Sigmoid colon (tissue), 7 donors: ENCODE measurements around the gene ATG7. TPM values are rescaled to one million over a fixed set of nuclear protein-coding genes. Genes with fewer than 3 reads are reported as not detected.

Experiments
- DNase-seq: peaks from one replicate; pipeline ENCODE4 v3.0.0-alpha.2; 2019
- H3K27ac ChIP-seq, 4 donors: fragments of 200-600 bp; sonication (generic); one replicate each; pipeline ENCODE4 v1.5.1; 2016 to 2019; ENCODE audit warnings: mild to moderate bottlenecking in 1 of 4
- H3K27me3 ChIP-seq, 3 donors: fragments of 200-600 bp; sonication (generic); one replicate each; pipeline ENCODE4 v1.5.1; 2019; ENCODE audit warnings: mild to moderate bottlenecking in 1 of 3
- H3K36me3 ChIP-seq, 4 donors: fragments of 200-600 bp; sonication (generic); one replicate each; pipeline ENCODE4 v1.5.1; 2016 to 2019
- H3K4me1 ChIP-seq, 4 donors: fragments of 200-600 bp; sonication (generic); one replicate each; pipeline ENCODE4 v1.5.1; 2017 to 2019
- H3K4me3 ChIP-seq, 4 donors: fragments of 200-600 bp; sonication (generic); one replicate each; pipeline ENCODE4 v1.5.1; 2017 to 2019; ENCODE audit warnings: mild to moderate bottlenecking in 2 of 4, moderate library complexity in 1 of 4
- H3K9me3 ChIP-seq, 4 donors: fragments of 200-600 bp in 3 of 4; sonication (generic) in 3 of 4; one replicate each; pipeline versions ENCODE4 v1.5.1 to v1.6.1; 2013 to 2019
- CTCF ChIP-seq, 4 experiments: fragments of 450-650 bp in 3 of 4; fragments of 200-600 bp in 1 of 4; IDR thresholded peaks; one replicate each; pipeline ENCODE4 v1.5.1; 2016 to 2019; ENCODE audit warnings: antibody characterized with exemption in 4 of 4, mild to moderate bottlenecking in 3 of 4, moderate library complexity in 2 of 4
- EP300 ChIP-seq, 4 donors: sonication (generic); formaldehyde crosslinking; IDR thresholded peaks; one replicate each; pipeline ENCODE4 v1.6.1; 2017; ENCODE audit warnings: antibody characterized with exemption in 4 of 4
- POLR2A ChIP-seq, 2 donors: fragments of 450-650 bp; IDR thresholded peaks; one replicate each; pipeline ENCODE4 v1.6.1; 2016; ENCODE audit warnings: antibody characterized with exemption in 2 of 2, mild to moderate bottlenecking in 2 of 2, moderate library complexity in 2 of 2
- POLR2AphosphoS5 ChIP-seq, 4 donors: sonication (generic); formaldehyde crosslinking; IDR thresholded peaks; one replicate each; pipeline ENCODE4 v1.6.1; 2017; ENCODE audit warnings: antibody characterized with exemption in 4 of 4
- WGBS, 2 donors: extraction: QIAGEN DNeasy Blood & Tissue Kit; methylation state at CpG; one replicate each; pipeline ENCODE4 v1.1.7; 2013; 5-methylcytosine and 5-hydroxymethylcytosine counted together
- intact Hi-C: fragments of 100-400 bp; cut with DNase I; formaldehyde crosslinking; loops from one replicate; pipeline ENCODE4 v1.15.1; 2023
- polyA plus RNA-seq, 3 donors: library from polyadenylated mRNA; stranded (reverse); fragments of 200-250 nt; gene quantifications; one replicate each; pipeline ENCODE4 v1.2.3, GENCODE V29; 2013
- total RNA-seq, 4 donors: library from RNA; depleted of rRNA; stranded (reverse); fragments of >200 nt; gene quantifications; one replicate each; pipeline ENCODE4 v1.1.0, GENCODE V29; 2016
- donor health status: healthy with polysubstance abuse.
- donor health status: Bipolar disorder and iron deficiency.
- donor health status: healthy.

ATG7 gene
- total and polyA plus RNA-seq, 7 donors: 12.5 to 62.9 (median 34.8) TPM

DNA sequence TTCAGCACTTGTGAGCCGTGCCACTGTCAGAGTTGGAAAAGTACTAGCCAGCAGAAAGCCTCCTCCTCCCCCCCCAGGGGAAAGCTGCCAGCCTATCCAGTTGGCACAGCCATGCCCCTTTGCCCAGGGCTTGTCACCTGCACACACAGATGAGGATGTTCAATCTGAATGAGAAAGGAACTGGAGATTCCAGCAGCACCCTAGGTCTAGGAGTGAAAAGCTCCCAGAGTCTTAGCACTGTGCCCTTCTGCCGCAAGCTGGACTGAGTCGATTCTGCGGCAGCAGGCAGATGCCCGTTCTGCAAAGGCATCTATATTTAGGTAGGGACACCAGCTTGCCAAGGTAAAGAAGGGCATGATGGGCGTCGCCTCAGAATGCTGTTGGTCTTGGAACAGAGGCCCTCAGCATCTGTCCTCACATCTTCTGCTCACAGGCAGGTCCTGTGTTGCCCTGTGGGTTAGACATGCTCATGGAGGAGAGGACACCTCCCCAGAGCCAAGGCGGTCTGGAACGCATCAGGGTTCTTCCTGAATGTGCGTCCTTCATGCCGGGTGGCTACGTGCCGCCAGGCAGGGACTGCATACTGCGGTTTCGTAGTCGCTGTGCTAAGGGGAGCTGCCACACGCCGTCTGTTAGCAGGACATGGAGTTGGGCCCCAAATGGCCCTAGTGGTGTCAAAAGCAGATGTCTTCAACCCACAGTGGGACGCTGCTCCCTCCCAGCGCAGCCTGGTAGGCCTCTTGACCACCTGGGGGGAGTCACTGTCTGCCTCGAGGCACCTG, 262.0 kb downstream of the ATG7 start:
- H3K36me3 ChIP-seq: no peaks in the 10 kb centered on the region
- no peak overlapping the region for H3K27ac ChIP-seq
- no peaks in the 10 kb centered on the region for H3K9me3 ChIP-seq
- no peaks in the 10 kb centered on the region for H3K27me3 ChIP-seq
- H3K4me1 ChIP-seq: peaks cover 0 to 22% (median 16%) of the 10 kb centered on the region in 4 donors
- no peak overlapping the region for H3K4me3 ChIP-seq
- peak; percentile 56 for DNase-seq
- TF ChIP-seq POLR2AphosphoS5 (IDR thresholded peaks at IDR 0.05) (no peak), CTCF (IDR thresholded peaks at IDR 0.05) (no peak), EP300 (IDR thresholded peaks at IDR 0.05) (no peak), POLR2A (IDR thresholded peaks at IDR 0.05) (no peak)
- 92 to 95% methylated on average over 21 of the region's 21 CpGs for WGBS, 2 donors
- intact Hi-C loops: no loop called here

- no peak for DNase-seq
- no peak overlapping the region for H3K27ac ChIP-seq
- H3K36me3 ChIP-seq: no peaks in the 10 kb centered on the region
- intact Hi-C loops: no loop called here
- no peaks in the 10 kb centered on the region for H3K9me3 ChIP-seq
- no peaks in the 10 kb centered on the region for H3K27me3 ChIP-seq
- WGBS, 2 donors: 96 to 98% methylated on average over 7 of the region's 7 CpGs
- no peak for TF ChIP-seq EP300 (IDR thresholded peaks at IDR 0.05)
- no peak for TF ChIP-seq POLR2AphosphoS5 (IDR thresholded peaks at IDR 0.05)
- TF ChIP-seq POLR2A (IDR thresholded peaks at IDR 0.05): no peak
- TF ChIP-seq CTCF (IDR thresholded peaks at IDR 0.05): no peak
- peaks cover 0 to 17% (median 13%) of the 10 kb centered on the region in 4 donors for H3K4me1 ChIP-seq
- no peak overlapping the region for H3K4me3 ChIP-seq
Measured at GRCh38 chr3:11534793-11535101, 262.6 kb downstream of the ATG7 start.

DNA sequence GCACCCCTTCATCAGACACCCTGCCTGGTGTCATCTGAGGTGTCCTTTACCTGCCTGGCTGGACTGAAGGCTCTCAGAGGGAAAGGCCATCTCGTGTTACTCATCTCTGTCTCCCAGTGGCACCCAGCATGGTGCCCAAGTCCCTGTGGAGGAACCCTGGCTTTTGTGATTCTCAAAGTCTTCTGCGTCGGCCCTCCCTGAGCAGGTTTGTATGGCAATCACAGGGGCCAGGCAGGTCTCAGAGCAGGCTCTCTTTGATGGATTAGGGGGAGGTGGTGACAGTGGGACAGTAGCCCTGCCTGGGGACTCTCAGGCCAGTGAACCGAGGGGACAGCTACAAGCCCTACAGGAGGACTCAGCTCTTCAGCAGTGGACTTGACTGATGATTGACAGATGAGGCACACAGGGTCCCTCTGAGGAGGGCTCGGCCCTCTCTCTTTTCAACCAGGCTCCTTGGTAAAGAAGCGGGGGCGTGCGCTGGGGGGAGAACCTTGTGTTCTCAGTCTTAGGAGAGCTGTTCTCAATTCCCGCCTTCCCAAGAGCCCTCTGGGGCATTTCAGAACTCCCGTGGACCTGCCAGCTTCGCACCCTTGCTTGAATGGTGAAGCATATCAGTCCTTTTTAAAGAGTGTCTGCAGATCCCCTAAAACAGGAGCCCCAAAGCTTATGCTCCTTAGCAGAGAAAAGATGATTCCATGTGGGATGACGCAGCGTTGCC, 263.2 kb downstream of the ATG7 start:
- Histone ChIP-seq H3K4me3 (no peak overlapping the region), H3K27me3 (no peaks in the 10 kb centered on the region), H3K27ac (no peak overlapping the region), H3K36me3 (no peaks in the 10 kb centered on the region), H3K9me3 (no peaks in the 10 kb centered on the region), H3K4me1 (peaks cover 0 to 10% (median 6%) of the 10 kb centered on the region in 4 donors)
- peak; percentile 54 for DNase-seq
- 98% methylated on average over 13 of the region's 13 CpGs for WGBS, 2 donors
- TF ChIP-seq POLR2AphosphoS5 (IDR thresholded peaks at IDR 0.05) (no peak), CTCF (IDR thresholded peaks at IDR 0.05) (no peak), EP300 (IDR thresholded peaks at IDR 0.05) (no peak), POLR2A (IDR thresholded peaks at IDR 0.05) (no peak)
- intact Hi-C loops: no loop called here

DNA sequence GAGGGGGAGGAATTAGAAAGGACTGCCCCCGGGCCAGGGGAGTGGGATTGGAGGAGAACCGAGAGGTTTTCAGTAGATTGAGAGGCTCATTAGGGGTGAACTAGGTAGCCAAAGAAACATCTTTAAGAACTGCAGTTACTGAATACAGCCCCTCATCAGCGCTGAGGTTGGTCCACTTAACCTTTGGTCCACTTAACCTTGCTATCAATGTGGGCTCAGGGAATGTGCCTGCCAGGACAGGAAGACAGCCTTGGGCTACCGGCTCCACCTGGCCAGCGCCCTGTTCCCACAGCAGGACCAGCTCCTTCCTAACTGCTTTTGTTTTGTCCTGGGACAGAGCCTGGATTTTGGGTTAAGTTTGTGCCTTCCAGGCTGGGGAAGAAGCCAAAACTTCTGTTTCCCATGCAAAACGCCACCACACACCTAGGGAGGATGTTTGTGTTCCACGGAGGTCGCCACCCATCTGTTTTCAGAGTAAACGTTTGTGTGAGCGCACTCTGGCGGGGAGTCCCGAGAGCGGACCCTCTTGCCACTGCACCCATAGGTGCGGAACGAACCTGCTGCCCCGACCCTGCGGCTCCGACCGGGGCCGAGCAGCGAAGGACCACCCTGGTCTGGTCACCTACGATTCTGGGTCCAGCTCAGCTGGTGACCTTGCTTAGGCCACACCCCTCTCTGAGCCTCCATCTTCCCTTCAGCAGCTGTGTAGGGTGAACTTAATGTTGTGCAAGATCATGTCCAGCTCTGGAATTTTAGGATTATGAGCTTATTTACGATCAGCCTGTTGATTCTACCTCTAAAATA, 264.1 kb downstream of the ATG7 start:
- Histone ChIP-seq H3K9me3 (no peaks in the 10 kb centered on the region), H3K4me1 (peaks cover 0 to 8% (median 0%) of the 10 kb centered on the region in 4 donors), H3K36me3 (no peaks in the 10 kb centered on the region), H3K27me3 (no peaks in the 10 kb centered on the region), H3K27ac (no peak overlapping the region), H3K4me3 (no peak overlapping the region)
- WGBS, 2 donors: 90 to 94% methylated on average over 23 of the region's 23 CpGs
- TF ChIP-seq EP300 (IDR thresholded peaks at IDR 0.05) (no peak), CTCF (IDR thresholded peaks at IDR 0.05) (no peak), POLR2A (IDR thresholded peaks at IDR 0.05) (no peak), POLR2AphosphoS5 (IDR thresholded peaks at IDR 0.05) (no peak)
- intact Hi-C loops: no loop called here
- DNase-seq: peak; percentile 58
